HG02981 (cell line): ENCODE results near the gene ELK3.

Experiments used
- ATAC-seq: cut with Tn5 transposase; IDR thresholded peaks from one replicate; pipeline ENCODE4 v1.9.1; 2021; ENCODE audit warnings: mild to moderate bottlenecking, moderate library complexity; ENCODE audit not compliant: unreplicated experiment

ELK3 gene

DNA sequence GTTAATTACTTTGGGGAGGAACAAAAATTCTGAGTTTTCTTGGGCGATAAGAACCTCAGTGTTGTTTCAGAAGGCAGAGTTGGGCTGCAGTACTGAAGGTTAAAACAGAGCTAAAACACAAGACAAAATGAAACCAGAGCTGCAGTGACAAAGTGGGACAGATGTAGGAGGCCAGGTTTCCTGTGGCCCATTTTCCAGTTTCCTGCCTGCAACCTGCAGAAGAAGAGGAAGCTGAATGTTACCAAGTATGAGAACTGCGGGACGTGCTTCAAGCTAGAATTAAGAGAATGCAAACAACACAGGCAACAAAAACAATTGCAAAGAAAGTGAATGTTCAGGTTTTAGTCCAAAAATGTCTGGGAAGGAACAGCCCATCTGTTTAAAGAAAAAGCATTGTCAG is 17.8 kb downstream of the ELK3 start:
- no peak for ATAC-seq

DNA sequence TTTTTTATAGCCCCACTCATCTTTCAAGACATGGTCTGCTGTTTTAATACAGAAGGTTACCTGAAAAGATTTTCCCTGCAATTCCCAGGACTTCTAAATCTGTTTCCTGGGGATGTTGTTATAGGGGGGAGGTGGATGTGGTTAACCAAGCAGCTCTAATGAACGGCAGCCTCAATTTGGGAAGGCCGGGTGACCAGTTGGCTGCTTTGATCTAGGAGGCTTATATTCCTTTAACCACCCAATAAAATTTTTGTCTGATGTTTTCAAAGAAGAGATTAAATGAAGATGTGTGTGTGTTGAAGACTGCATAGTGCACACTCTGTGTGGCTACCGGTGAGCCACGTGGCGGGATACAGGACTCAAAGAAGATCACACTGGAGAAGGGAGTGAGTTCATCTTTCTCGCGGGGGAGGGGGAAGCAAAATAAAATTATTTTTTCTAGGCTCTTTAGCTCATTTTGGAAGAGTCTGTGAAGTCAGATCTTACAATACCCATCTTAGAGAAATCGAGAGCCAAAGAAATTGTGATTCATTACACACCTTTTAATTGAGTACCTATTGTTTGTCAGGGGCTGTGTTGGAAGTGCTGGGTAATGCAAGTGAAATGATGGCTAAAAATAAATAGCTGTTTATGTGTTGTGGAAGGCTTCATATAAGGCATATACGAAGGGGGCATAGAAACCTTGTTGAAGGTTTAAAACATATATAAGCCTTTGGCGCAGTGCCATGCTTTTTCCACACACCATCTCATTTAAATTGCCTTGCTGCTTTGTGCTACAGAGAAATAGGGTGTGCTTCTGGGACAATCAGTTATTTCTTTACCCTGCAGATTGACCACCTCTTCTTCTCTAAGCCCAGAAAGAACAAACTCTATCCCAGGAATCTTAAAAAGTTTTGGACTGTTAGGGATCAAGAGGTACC is 18.5 kb downstream of the ELK3 start:
- ATAC-seq: no peak

DNA sequence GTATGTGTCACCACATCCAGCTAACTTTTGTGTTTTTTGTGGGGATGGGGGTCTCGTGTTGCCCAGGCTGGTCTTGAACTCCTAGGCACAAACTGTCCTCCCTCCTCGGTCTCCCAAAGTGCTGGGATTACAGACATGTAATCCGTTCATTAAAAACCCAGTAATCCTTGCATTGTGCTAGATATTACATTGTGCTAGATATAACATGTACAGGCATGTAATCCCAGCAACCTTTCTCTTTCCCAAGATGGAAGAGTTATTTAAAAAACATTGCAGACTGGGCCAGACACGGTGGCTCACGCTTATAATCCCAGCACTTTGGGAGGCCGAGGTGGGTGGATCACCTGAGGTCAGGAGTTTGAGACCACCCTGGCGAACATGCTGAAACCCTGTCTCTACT is 19.7 kb downstream of the ELK3 start:
- ATAC-seq: no peak

DNA sequence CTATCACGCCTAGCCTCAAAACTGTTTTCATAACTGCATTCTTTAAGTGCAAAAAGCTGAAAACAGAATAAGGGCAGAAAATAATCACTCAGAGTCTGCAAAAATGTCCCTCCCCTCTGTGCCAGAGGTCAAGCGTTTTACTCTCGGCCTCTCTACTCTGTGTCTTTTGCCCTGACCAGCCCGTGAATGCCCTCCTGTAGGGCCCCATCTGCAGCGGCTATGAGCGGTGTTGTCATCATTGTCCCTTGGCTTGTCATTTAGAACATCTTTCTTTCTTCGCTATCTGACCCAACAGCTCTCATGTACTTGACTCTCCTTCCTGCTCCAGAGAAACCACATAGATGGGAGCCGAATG is 21.7 kb downstream of the ELK3 start:
- ATAC-seq: no peak

DNA sequence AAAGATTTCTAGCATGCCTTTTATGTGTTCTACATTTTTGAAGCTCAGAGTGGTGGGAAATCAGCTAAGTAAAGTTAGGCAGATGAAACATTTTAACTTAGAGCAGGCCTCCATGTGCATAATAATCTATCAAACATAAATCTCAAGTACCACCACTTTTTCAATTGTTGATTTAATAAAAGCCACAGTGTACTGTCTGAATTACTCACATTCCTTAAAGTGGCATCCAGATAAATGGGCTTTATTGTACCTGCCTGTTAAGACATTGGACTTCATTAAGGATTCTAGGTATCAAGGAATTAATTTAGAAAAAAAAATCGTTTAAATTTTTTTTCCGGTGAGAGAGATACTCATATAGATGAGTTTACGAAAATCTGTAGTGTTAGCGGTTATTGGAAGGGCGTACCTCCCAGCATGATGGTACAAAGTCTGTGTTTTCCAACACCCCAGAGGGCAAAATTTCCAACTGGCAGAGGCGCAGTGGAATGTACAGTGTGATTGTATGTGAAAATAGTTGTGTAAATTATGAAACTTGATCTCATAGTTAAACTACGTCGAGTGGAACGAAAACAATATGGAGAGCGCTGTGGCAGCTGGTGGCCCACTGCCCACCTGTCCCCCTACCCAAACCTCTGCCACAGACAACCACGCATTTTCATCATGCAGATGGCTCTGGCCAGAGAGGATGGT is 25.0 kb downstream of the ELK3 start:
- ATAC-seq: no peak

DNA sequence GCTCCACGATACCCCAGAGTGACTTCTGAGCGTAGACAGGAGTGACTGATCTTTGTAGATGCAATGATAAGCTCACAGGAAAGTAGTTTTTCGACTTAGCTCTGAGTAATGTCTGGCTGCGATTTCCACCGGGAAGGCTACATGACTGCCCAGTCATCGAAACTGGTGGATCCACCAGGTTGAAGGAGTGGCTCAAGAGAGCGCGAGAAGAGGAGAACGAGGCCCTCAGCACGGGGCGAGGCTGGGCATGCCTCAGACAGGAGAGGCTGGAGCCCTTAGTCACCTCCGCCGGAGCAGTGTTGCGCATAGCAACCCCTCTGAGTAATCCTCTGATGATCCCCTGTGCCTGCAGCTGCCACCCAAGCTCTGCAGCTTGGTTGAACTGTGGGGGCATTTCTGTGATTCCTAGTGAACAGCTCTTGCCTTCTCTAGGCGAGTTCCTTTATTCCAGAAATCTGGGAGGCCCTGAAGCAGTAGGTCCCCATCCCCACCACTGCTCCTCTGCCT is 25.6 kb downstream of the ELK3 start:
- ATAC-seq: no peak

DNA sequence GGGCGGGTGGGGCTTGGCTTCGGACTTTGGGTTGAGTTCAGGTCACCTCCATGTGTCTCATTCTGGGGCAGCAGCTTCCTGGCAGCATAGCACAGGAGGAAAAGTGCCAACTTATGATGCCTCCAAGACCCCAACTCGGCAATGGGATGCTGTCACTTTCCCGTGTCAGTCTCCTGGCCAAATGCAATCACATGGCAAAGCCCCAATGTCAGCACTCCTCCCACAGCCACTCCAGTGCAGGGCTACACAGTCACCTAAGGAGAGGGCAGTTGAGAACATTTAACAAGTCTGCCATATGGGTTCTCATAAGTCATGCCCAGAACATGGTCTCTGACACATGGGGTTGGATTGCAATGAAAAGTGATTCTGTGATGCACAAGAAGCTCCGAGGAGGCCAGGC is 26.7 kb downstream of the ELK3 start:
- ATAC-seq: no peak

DNA sequence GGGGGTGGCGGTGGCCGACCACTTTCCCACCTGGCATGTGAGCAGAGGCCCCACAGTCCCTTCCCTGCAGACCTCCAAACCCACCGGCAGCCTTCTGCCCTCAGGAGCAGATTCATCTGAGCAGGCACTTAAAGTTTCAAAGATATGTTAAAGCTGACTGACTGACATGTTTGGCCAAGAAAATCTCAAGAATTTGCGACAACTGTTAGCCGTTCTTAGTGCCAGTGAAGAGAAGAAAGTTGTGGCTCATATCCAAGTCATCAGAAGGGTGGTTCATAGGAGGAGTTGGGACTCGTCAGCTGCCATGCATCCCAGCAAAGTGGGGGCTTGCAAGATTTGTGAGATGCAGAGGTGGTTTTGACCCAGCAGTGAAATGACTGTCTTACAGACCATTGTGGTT is 27.2 kb downstream of the ELK3 start:
- ATAC-seq: no peak

DNA sequence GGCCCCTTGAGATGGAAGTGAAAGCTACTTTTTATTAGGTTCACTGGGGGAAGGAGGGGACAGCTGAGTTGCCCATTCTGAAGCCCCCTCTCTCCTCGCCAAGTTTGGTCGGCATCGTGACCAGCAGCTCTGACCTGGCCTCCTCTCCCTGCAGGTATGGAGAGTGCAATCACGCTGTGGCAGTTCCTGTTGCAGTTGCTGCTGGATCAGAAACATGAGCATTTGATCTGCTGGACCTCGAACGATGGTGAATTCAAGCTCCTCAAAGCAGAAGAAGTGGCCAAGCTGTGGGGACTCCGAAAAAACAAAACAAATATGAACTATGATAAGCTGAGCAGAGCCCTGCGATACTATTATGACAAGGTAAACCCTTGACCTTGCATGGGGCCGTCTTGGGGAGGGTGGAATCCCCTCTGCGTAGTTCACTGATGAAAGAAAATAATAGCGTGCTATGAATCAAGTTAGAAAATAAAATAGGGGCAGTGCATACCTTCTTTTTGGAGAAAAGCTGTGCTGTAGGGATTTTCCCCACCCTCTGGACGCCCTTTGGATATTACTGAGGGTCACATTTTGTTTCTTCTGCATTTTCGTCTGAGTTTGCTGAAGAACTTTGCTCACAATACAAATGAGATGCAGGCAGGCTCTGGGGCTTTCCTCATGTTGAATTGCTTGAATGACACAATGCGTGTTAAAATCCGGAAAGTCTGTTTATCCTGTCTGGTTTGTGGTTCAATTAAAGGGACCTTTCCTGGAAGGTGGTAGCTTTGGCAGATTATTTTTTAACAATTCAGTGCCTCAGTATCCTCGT is 29.4 kb downstream of the ELK3 start:
- ATAC-seq: no peak

DNA sequence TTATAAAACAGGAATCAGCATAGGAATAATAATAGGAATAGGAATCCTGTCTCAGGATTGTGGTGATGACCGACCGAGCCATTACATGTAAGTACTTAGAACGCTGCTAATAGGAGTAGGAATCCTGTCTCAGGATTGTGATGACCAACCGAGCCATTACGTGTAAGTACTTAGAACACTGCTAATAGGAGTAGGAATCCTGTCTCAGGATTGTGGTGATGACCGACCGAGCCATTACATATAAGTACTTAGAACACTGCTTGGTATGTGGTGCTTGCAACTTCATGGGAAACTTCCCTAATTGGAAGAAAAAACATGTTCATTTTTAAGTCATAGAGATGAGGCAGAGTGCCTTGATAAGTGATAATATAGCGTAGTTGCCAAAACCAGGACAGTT is 30.0 kb downstream of the ELK3 start:
- ATAC-seq: no peak

DNA sequence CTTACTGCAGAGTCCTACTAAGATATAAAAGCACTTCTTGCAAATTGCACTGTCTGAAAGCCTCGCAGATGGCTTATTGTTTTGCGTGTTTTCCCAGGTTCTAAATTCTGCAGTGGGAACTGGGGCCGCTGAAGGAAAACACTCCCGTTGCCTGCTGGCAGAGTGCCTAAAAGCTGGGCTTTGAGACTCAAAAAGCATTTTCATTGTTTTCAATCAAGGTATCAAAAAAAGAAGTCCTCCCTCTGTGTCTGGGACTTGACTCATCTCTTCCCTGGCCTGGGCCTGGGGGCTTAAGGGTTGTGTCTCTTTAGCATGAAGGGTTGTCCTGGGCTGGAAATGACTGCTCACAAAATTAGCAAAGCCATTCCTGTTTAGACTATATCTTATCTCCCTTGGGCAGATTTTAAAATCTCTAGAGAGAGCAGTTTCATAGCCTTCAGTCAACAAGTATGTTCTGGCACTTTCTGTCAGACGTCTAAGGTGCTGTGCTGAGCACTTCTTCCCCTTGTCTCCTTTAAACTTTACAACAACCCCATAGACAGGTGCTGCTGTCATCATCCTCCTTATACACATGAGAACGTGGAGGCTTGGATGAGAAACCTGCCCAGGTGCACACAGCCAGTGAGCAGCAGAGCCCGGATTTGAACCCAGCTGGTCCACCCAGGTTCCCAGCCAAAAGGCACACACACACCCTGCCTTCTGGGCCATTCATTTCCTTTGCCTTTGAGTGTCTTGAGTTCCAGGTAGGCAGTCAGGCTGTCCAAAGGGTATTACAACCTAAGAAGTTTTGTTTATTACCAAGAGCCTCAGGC is 31.1 kb downstream of the ELK3 start:
- no peak for ATAC-seq

DNA sequence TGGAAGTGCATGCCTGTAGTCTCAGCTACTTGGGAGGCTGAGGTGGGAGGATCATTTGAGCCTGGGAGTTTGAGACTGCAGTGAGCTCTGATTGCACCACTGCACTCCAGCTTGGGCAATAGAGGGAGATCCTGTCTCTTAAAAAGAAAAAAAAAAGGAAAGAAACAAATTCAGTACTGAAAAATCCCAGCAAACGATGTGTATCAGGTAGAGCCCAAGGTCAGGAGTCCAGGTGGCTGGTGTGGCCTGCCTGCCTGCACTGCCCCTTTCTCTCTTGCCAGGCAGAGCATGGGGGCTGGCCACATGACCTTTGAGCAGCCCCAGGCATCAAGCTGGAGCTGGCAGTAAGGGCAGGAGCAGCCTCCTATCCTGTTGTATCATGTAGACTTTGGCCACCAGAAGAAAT is 31.8 kb downstream of the ELK3 start:
- ATAC-seq: no peak

DNA sequence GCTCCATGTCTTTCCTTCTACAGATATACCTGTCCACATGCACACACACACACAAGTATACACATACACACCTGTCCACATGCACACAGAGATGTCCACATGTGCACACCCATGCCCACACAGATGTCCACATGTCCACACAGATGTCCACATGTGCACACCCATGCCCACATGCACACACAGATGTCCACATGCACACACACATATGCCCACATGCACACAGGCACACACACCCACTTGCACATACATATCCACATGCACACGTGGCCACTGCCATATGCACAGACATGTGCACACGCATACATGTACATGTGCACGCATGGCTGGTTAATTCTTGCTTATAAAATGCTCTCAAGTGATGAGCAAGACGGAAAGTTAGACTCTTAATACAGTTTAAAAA is 32.2 kb downstream of the ELK3 start:
- no peak for ATAC-seq

DNA sequence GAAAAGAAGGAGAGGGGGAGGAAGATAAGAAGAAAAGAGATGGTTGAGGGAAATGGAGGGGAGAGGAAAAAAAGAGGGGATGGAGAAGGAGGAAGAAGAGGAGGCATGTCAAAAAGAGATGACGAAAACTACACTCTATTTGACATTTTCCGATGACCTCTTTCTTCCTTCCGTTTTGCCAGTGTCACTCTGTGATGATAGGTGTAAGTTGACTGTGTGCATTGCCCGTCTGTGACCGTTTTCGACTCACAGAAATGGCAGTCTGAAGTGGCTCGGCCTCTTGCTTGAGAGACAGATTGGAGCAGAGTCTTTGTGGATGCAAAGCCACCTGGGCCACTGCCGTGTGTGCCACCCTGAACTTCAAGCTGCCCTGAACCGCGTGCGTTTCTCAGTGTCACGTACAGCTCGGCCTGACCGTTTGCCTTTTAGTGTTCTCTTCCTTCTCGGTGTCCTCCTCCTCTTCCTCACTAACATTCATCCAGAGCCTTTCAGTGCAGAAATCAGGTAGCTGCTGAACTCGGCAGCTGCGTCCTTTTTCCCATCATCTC is 32.7 kb downstream of the ELK3 start:
- no peak for ATAC-seq

DNA sequence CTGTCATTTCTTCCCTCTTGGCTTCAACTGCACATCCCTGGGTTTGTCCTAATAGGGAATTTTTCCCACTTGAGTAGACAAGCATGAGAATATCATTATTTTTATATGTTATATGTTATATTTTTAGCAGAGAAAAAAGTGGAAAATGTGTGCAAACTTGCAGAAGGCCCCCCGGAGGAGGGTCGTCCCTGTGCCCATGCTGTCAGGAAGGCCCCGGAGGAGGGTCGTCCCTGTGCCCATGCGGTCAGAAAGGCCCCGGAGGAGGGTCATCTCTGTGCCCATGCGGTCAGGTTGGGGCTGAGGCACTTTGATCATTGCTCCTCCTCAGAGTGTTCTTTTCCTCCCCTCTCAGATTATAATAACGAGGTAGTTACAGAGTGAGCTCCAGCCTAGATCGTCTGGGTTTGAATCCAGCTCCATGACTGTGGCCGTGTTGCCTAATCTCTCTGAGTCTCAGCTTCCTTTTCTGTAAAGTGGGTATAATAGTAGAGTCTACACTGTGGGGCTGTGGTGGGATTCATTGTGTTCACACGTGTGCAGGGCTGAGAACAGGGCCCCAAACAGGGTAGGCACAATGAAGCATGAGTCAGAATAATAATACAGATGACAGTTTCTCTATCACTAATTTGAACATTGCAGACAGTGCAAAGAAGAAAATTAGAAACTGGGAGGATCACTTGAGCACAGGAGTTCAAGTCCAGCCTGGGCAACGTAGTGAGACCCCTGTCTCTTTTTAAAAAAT is 33.4 kb downstream of the ELK3 start:
- no peak for ATAC-seq

DNA sequence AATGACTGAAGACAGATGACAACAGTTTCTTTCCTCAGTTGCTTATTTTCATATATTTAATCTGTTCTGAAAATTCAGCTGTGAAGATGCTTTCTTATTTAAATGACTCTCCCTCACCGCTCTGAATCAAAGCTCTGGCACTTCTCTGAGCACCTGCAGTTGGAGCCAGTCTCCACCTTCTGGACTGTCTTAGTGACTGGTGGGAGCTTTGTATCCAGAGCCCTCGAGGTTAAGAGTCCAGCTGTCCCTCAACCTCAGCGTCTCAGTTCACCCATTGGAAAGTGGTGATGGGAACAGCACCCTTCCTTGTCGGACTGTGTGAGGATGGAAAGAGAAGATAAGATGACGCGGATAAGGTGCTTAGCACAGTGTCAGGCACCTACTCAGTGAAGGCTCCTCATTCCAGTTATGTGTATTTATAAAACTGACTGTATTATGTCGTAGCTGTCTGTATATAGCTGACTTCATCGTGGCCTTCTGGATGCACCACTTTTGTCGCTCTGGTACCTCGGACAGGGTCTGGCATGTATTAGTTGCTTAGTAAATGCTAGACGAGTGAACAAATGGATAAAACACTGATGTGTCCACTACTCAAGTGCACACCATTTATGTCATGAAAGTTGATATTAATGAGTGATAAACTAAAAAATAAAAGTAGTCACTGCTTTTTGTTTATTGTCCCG is 34.5 kb downstream of the ELK3 start:
- ATAC-seq: no peak

DNA sequence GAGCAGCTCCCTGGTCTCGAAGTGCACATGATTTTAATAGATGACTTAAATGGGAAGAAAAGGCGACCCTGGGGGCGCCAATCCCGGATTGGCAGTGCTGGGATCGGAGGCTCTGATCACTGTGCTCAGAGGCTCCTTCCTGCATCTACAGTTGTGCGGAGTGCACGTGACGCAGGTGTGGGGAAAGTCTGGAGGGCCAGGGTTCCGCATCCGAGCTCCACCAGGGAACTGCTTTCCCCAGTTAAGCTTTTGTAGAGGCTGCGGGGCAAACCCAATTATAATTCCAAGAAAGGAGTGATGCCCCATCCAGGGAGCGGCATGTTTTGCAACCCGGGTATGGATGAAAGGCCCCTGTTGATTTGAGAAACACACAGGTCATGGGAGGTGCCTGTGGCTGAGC is 36.5 kb downstream of the ELK3 start:
- no peak for ATAC-seq

DNA sequence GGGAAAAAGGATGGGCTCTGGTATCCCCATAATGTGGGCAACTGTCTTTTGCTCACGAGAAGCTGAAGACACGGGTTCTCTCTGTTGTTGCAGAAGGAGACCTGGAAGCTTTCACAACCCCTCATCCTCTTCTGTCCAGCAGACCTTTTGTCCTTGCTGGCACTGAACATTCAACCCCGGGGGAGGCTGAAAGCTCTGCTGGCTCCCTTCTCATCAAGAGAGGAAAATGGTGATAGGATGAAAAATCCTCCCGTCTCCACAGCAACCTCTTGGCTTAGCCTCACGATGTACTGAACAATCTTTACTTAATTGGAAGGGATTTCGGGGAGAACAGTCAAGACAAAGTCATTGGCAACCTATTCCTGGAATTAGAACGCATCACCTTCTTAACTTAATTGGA is 39.0 kb downstream of the ELK3 start:
- no peak for ATAC-seq

DNA sequence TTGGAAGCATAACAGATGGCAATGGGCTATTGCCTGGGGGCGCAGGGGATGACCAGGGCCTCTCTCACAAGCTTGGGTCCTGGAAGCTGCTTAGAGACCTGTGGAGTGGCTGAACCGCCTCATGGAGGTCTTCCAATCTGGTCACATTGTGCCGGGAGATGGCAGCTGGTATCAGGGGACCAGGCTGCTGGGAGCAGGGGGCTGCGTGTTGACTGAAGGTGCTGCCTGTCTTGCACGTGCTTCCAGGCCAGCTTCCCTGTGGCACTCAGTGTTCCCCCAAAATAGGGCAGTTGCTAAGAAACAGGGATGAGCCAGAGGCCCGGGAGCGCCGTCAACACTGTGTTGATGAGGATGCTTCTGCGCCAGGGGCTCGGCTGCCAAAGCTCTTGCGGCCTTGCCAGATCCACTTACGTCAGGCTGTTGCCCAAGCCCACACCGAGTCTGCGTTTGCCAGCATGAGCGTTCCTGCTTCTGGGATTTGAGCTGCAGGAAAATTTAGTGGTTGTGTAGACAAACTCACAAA is 39.8 kb downstream of the ELK3 start:
- ATAC-seq: no peak
